Coronary artery (tissue), 2 donors: ENCODE measurements around the gene ADCK1.
A peak's percentile ranks its signal among the peaks of the same experiment; 100 is the strongest.

Experiments used
- DNase-seq: peaks from one replicate; pipeline ENCODE4 v3.0.0-alpha.2; 2017; ENCODE audit warnings: low spot score
- H3K27ac ChIP-seq, 2 donors: fragments of 200-600 bp; sonication (generic); one replicate each; pipeline ENCODE4 v1.5.1; 2016 to 2019
- H3K4me3 ChIP-seq: fragments of 200-600 bp; sonication (generic); 2 replicates; pipeline ENCODE4 v1.5.1; 2016; ENCODE audit warnings: mild to moderate bottlenecking, moderate library complexity
- CTCF ChIP-seq: fragments of 200-600 bp; sonication (generic); IDR thresholded peaks from one replicate; pipeline ENCODE4 v1.5.1; 2019; ENCODE audit warnings: antibody characterized with exemption

The ADCK1 gene

GRCh38 chr14:77878783-77879182 lies 78.9 kb downstream of the ADCK1 start:
- DNase-seq, result no peak
- no peak overlapping the region for H3K4me3 ChIP-seq
- H3K27ac ChIP-seq, result no peak overlapping the region
- no peak for TF ChIP-seq CTCF

GRCh38 chr14:77880056-77880455 lies 80.1 kb downstream of the ADCK1 start:
- DNase-seq, result no peak
- TF ChIP-seq CTCF, result no peak
- Histone ChIP-seq H3K4me3 (no peak overlapping the region), H3K27ac (no peak overlapping the region)

- H3K27ac ChIP-seq, result peak overlapping the region in 1 of 2 donors; percentile 51
- DNase-seq, result no peak
- TF ChIP-seq CTCF, result no peak
- no peak overlapping the region for H3K4me3 ChIP-seq
Measured at GRCh38 chr14:77882098-77882497, 82.2 kb downstream of the ADCK1 start.

GRCh38 chr14:77882636-77883035 lies 82.7 kb downstream of the ADCK1 start:
- DNase-seq, result no peak
- no peak overlapping the region for H3K4me3 ChIP-seq
- no peak for TF ChIP-seq CTCF
- peak overlapping the region in 1 of 2 donors; percentile 51 for H3K27ac ChIP-seq

GRCh38 chr14:77883131-77883846 lies 83.4 kb downstream of the ADCK1 start:
- DNase-seq, result no peak
- Histone ChIP-seq H3K27ac (no peak overlapping the region), H3K4me3 (no peak overlapping the region)
- no peak for TF ChIP-seq CTCF

- Histone ChIP-seq H3K4me3 (no peak overlapping the region), H3K27ac (no peak overlapping the region)
- DNase-seq, result no peak
- TF ChIP-seq CTCF, result no peak
Measured at GRCh38 chr14:77883847-77884238, 83.9 kb downstream of the ADCK1 start.

GRCh38 chr14:77885367-77885766 lies 85.5 kb downstream of the ADCK1 start:
- no peak for TF ChIP-seq CTCF
- no peak overlapping the region for H3K27ac ChIP-seq
- no peak overlapping the region for H3K4me3 ChIP-seq

More at GRCh38 chr14:77885367-77885766, 85.5 kb downstream of the ADCK1 start:
- DNase-seq, result no peak
